DND-41 (cell line): ENCODE data around the gene MCTP1.

ENCODE experiments used
- ATAC-seq: fragments of 200-7000 bp; cut with Tn5 transposase; 3 replicates; pipeline ENCODE4 v1.9.1; 2021; ENCODE audit warnings: low read depth; ENCODE audit not compliant: insufficient read depth
- DNase-seq: peaks from one replicate; pipeline ENCODE4 v3.0.0-alpha.2; 2020
- H2AFZ ChIP-seq: 2 replicates; pipeline ENCODE4 v1.6.0; 2012; ENCODE audit warnings: low read depth, low read length
- H3K27ac ChIP-seq: 2 replicates; pipeline ENCODE4 v1.5.1; 2012; ENCODE audit warnings: low read length, inconsistent platforms
- H3K27me3 ChIP-seq: fragments of 200-600 bp; sonication (generic); 2 replicates; pipeline ENCODE4 v1.6.0; 2012; ENCODE audit warnings: low read length, mild to moderate bottlenecking, inconsistent platforms; ENCODE audit not compliant: insufficient read depth, poor library complexity
- H3K36me3 ChIP-seq: 2 replicates; pipeline ENCODE4 v1.5.1; 2012; ENCODE audit warnings: low read length, inconsistent platforms; ENCODE audit not compliant: insufficient read depth
- H3K4me1 ChIP-seq: 2 replicates; pipeline ENCODE4 v1.5.1; 2012; ENCODE audit warnings: mild to moderate bottlenecking, low read length; ENCODE audit not compliant: insufficient read depth
- H3K4me2 ChIP-seq: 2 replicates; pipeline ENCODE4 v1.6.0; 2012; ENCODE audit warnings: mild to moderate bottlenecking, moderate library complexity, low read length, inconsistent platforms; ENCODE audit not compliant: insufficient read depth
- H3K4me3 ChIP-seq, 2 experiments: fragments of 200-600 bp in 1 of 2; shearing (Covaris generic) in 1 of 2; 2 replicates each; pipeline ENCODE4 v1.5.1; 2012 to 2016; ENCODE audit warnings: inconsistent platforms in 2 of 2, low read length in 2 of 2, mild to moderate bottlenecking in 2 of 2, low read depth in 1 of 2, moderate library complexity in 1 of 2
- H3K79me2 ChIP-seq: 2 replicates; pipeline ENCODE4 v1.6.0; 2012; ENCODE audit warnings: low read length, inconsistent platforms; ENCODE audit not compliant: insufficient read depth
- H3K9ac ChIP-seq: 2 replicates; pipeline ENCODE4 v1.6.0; 2012; ENCODE audit warnings: low read depth, mild to moderate bottlenecking, inconsistent platforms, low read length, moderate library complexity
- H3K9me3 ChIP-seq: 2 replicates; pipeline ENCODE4 v1.5.1; 2012; ENCODE audit warnings: low read length, moderate library complexity, mild to moderate bottlenecking, inconsistent platforms; ENCODE audit not compliant: insufficient read depth, severe bottlenecking
- H4K20me1 ChIP-seq: 2 replicates; pipeline ENCODE4 v1.6.0; 2012; ENCODE audit warnings: low read length; ENCODE audit not compliant: insufficient read depth
- CTCF ChIP-seq: IDR thresholded peaks from 2 replicates; pipeline ENCODE4 v1.5.1; 2012; ENCODE audit warnings: borderline replicate concordance, low read length, moderate library complexity, mild to moderate bottlenecking; ENCODE audit not compliant: poor library complexity, severe bottlenecking; ENCODE audit errors: extremely low read depth
- EZH2 ChIP-seq: IDR thresholded peaks from 3 replicates; pipeline ENCODE4 v1.6.1; 2012; ENCODE audit warnings: borderline replicate concordance, low read depth, mild to moderate bottlenecking, moderate library complexity, low read length, inconsistent platforms; ENCODE audit not compliant: severe bottlenecking

MCTP1 gene

GRCh38 chr5:94903726-94904125 lies 381.2 kb downstream of the MCTP1 start:
- DNase-seq (no peak), ATAC-seq (no peak)
- Histone ChIP-seq H2AFZ (no peak overlapping the region), H3K4me1 (no peaks in the 10 kb centered on the region), H3K36me3 (peaks cover 10% of the 10 kb centered on the region), H4K20me1 (no peaks in the 10 kb centered on the region), H3K9ac (no peak overlapping the region), H3K4me3 (no peak overlapping the region), H3K27me3 (no peaks in the 10 kb centered on the region), H3K27ac (no peak overlapping the region), H3K4me2 (no peak overlapping the region), H3K79me2 (no peaks in the 10 kb centered on the region), H3K9me3 (no peaks in the 10 kb centered on the region)
- TF ChIP-seq EZH2 (no peak), CTCF (no peak)

- Histone ChIP-seq H3K36me3 (peaks cover 8% of the 10 kb centered on the region), H3K27ac (no peak overlapping the region), H4K20me1 (no peaks in the 10 kb centered on the region), H3K79me2 (no peaks in the 10 kb centered on the region), H3K9ac (no peak overlapping the region), H3K4me2 (no peak overlapping the region), H3K4me1 (no peaks in the 10 kb centered on the region), H3K27me3 (no peaks in the 10 kb centered on the region), H3K4me3 (no peak overlapping the region), H2AFZ (no peak overlapping the region), H3K9me3 (no peaks in the 10 kb centered on the region)
- no peak for DNase-seq
- ATAC-seq, result no peak
- no peak for TF ChIP-seq CTCF
- TF ChIP-seq EZH2, result no peak
These were observed 383.5 kb downstream of the MCTP1 start for GRCh38 chr5:94901191-94901979.

- no peak overlapping the region for H2AFZ ChIP-seq
- no peak for ATAC-seq
- no peak overlapping the region for H3K27ac ChIP-seq
- no peaks in the 10 kb centered on the region for H4K20me1 ChIP-seq
- TF ChIP-seq EZH2 (no peak), CTCF (no peak)
- H3K4me1 ChIP-seq, result no peaks in the 10 kb centered on the region
- no peak overlapping the region for H3K4me3 ChIP-seq
- H3K9ac ChIP-seq, result no peak overlapping the region
- peaks cover 4% of the 10 kb centered on the region for H3K36me3 ChIP-seq
- H3K79me2 ChIP-seq, result no peaks in the 10 kb centered on the region
- H3K4me2 ChIP-seq, result no peak overlapping the region
- no peaks in the 10 kb centered on the region for H3K27me3 ChIP-seq
- DNase-seq, result no peak
- H3K9me3 ChIP-seq, result no peaks in the 10 kb centered on the region
These were observed 384.8 kb downstream of the MCTP1 start for GRCh38 chr5:94900006-94900505.
